Astrocyte of the spinal cord (primary cell): ENCODE measurements around the gene TANC2.
"Not testable (repeated sequence)": the region's sequence is repeated elsewhere in the genome, so short reads cannot be mapped to it uniquely, and the experiment has no call there.

ENCODE experiments used
- DNase-seq: peaks from one replicate; pipeline ENCODE4 v3.0.0; 2011; ENCODE audit warnings: low read depth, low spot score
- H3K4me3 ChIP-seq: 2 replicates; pipeline ENCODE4 v1.5.1; 2011; ENCODE audit warnings: low read depth, mild to moderate bottlenecking, low read length, moderate library complexity
- CTCF ChIP-seq: IDR thresholded peaks from 2 replicates; pipeline ENCODE4 v1.5.1; 2012; ENCODE audit warnings: low read depth, mild to moderate bottlenecking, low read length, inconsistent platforms
- in situ Hi-C: cut with HindIII; loops from 2 replicates; pipeline ENCODE4 v1.10.0; 2017; ENCODE audit warnings: low sequenced_read_pairs

The TANC2 gene

GRCh38 chr17:62968445-62968923 lies 2.4 kb downstream of the TANC2 start:
- H3K4me3 ChIP-seq, result peak overlapping the region; percentile 94
- peak; percentile 83 for TF ChIP-seq CTCF
- in situ Hi-C loops, result no loop called here
- DNase-seq, result peak; percentile 93

GRCh38 chr17:62970610-62971009 lies 4.6 kb downstream of the TANC2 start:
- TF ChIP-seq CTCF, result no peak
- DNase-seq, result no peak
- in situ Hi-C loops, result no loop called here
- H3K4me3 ChIP-seq, result no peak overlapping the region

GRCh38 chr17:62971853-62972252 lies 5.8 kb downstream of the TANC2 start:
- in situ Hi-C loops, result no loop called here
- no peak for TF ChIP-seq CTCF
- H3K4me3 ChIP-seq, result no peak overlapping the region
- DNase-seq, result no peak

GRCh38 chr17:62974788-62975187 lies 8.8 kb downstream of the TANC2 start:
- no peak for DNase-seq
- H3K4me3 ChIP-seq, result no peak overlapping the region
- in situ Hi-C loops, result no loop called here
- no peak for TF ChIP-seq CTCF

- no peak for TF ChIP-seq CTCF
- peak; percentile 47 for DNase-seq
- no peak overlapping the region for H3K4me3 ChIP-seq
- in situ Hi-C loops, result no loop called here
Observed at GRCh38 chr17:62975206-62975605, 9.2 kb downstream of the TANC2 start.

- in situ Hi-C loops, H3K4me3 ChIP-seq, DNase-seq: not testable (repeated sequence)
Observed at GRCh38 chr17:62976643-62977231, 10.7 kb downstream of the TANC2 start.

GRCh38 chr17:62980842-62981241 lies 14.8 kb downstream of the TANC2 start:
- no peak overlapping the region for H3K4me3 ChIP-seq
- TF ChIP-seq CTCF, result no peak
- no peak for DNase-seq
- in situ Hi-C loops, result no loop called here
